VCaP (cell line): Measurements from ENCODE around the gene SOWAHB.

Source experiments
- H3K27ac ChIP-seq: fragments of 450-650 bp; 2 replicates; pipeline ENCODE4 v1.5.1; 2017
- CTCF ChIP-seq: fragments of 450-650 bp; conservative IDR thresholded peaks from 2 replicates; pipeline ENCODE4 v1.5.1; 2017; ENCODE audit warnings: mild to moderate bottlenecking, moderate library complexity

Gene SOWAHB

GRCh38 chr4:76894537-76895255 lies 3.2 kb downstream of the SOWAHB start:
- H3K27ac ChIP-seq: no peak overlapping the region
- no peak for TF ChIP-seq CTCF

- TF ChIP-seq CTCF: no peak
- no peak overlapping the region for H3K27ac ChIP-seq
These were observed 5.3 kb downstream of the SOWAHB start for GRCh38 chr4:76892601-76893000.

GRCh38 chr4:76892001-76892400 lies 5.9 kb downstream of the SOWAHB start:
- no peak for TF ChIP-seq CTCF
- H3K27ac ChIP-seq: no peak overlapping the region

GRCh38 chr4:76886848-76887441 lies 11.0 kb downstream of the SOWAHB start:
- TF ChIP-seq CTCF: no peak
- no peak overlapping the region for H3K27ac ChIP-seq

GRCh38 chr4:76886214-76886613 lies 11.7 kb downstream of the SOWAHB start:
- no peak for TF ChIP-seq CTCF
- no peak overlapping the region for H3K27ac ChIP-seq

GRCh38 chr4:76883147-76883546 lies 14.8 kb downstream of the SOWAHB start:
- H3K27ac ChIP-seq: no peak overlapping the region
- no peak for TF ChIP-seq CTCF

- no peak overlapping the region for H3K27ac ChIP-seq
- TF ChIP-seq CTCF: no peak
These were observed 15.3 kb downstream of the SOWAHB start for GRCh38 chr4:76882630-76883029.
